ENCODE results near the gene CEACAM6.
A peak's percentile ranks its signal among the peaks of the same experiment; 100 is the strongest.

The CEACAM6 gene

GRCh38 chr19:41744850-41745249 lies 10.5 kb upstream of the CEACAM6 start:
- Histone ChIP-seq H3K4me1 (ENCODE audit: insufficient read depth, low read length) (no peaks in the 10 kb centered on the region), H2AFZ (ENCODE audit: low read depth, low read length) (no peak overlapping the region), H3K9me3 (ENCODE audit: insufficient read depth, low read length, severe bottlenecking) (no peaks in the 10 kb centered on the region), H3K9ac (ENCODE audit: low read depth, low read length) (no peak overlapping the region), H3K79me2 (ENCODE audit: insufficient read depth, low read length) (no peaks in the 10 kb centered on the region), H4K20me1 (ENCODE audit: insufficient read depth, low read length) (no peaks in the 10 kb centered on the region), H3K27me3 (ENCODE audit: insufficient read depth, low read length, poor library complexity) (peaks cover 11% of the 10 kb centered on the region), H3K4me2 (ENCODE audit: insufficient read depth, low read length) (no peak overlapping the region), H3K27ac (ENCODE audit: low read length) (no peak overlapping the region), H3K4me3 (ENCODE audit: low read depth in 1 of 2, low read length in 2 of 2) (no peak overlapping the region), H3K36me3 (ENCODE audit: insufficient read depth, low read length) (no peaks in the 10 kb centered on the region)
- no peak for DNase-seq
- ATAC-seq (ENCODE audit: insufficient read depth, low read depth), result no peak
- TF ChIP-seq EZH2 (IDR thresholded peaks at IDR 0.05; ENCODE audit: borderline replicate concordance, low read depth, low read length, severe bottlenecking) (no peak), CTCF (IDR thresholded peaks at IDR 0.05; ENCODE audit: borderline replicate concordance, extremely low read depth, low read length, poor library complexity, severe bottlenecking) (no peak)

DNA sequence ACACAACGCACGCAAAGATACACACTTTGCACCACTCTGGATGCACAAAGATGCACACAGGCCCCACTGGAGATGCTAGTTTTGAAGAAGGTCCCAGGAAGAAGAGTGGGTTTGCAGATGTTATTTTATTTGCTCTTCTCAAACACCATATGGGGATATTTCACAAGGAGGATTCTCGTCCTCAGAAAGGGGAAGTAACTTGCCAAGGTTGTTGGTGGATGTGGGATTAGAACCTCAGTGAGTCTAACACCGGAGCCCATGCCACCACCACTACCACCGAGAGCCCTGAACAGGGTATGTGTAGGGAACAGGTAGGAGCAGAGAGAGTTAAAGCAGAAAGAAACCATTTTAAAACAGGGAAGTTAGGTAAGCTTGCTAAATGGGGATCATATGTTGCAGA lies 9.6 kb upstream of the CEACAM6 start:
- no peaks in the 10 kb centered on the region for H4K20me1 ChIP-seq (ENCODE audit: insufficient read depth, low read length)
- no peak overlapping the region for H3K9ac ChIP-seq (ENCODE audit: low read depth, low read length)
- ATAC-seq (ENCODE audit: insufficient read depth, low read depth), result no peak

GRCh38 chr19:41746593-41747227 lies 8.6 kb upstream of the CEACAM6 start:
- Histone ChIP-seq H3K27ac (ENCODE audit: low read length) (no peak overlapping the region), H3K79me2 (ENCODE audit: insufficient read depth, low read length) (no peaks in the 10 kb centered on the region), H3K9me3 (ENCODE audit: insufficient read depth, low read length, severe bottlenecking) (no peaks in the 10 kb centered on the region), H3K36me3 (ENCODE audit: insufficient read depth, low read length) (no peaks in the 10 kb centered on the region), H3K27me3 (ENCODE audit: insufficient read depth, low read length, poor library complexity) (peaks cover 14% of the 10 kb centered on the region), H3K4me3 (ENCODE audit: low read depth in 1 of 2, low read length in 2 of 2) (no peak overlapping the region), H3K4me1 (ENCODE audit: insufficient read depth, low read length) (no peaks in the 10 kb centered on the region), H4K20me1 (ENCODE audit: insufficient read depth, low read length) (no peaks in the 10 kb centered on the region), H3K4me2 (ENCODE audit: insufficient read depth, low read length) (no peak overlapping the region), H3K9ac (ENCODE audit: low read depth, low read length) (no peak overlapping the region), H2AFZ (ENCODE audit: low read depth, low read length) (0 out of 2 replicates have a peak overlapping the region, but pooled peaks have one; percentile 5)
- TF ChIP-seq EZH2 (IDR thresholded peaks at IDR 0.05; ENCODE audit: borderline replicate concordance, low read depth, low read length, severe bottlenecking) (peak; percentile 45), CTCF (IDR thresholded peaks at IDR 0.05; ENCODE audit: borderline replicate concordance, extremely low read depth, low read length, poor library complexity, severe bottlenecking) (peak; percentile 64)
- DNase-seq (peak; percentile 43), ATAC-seq (ENCODE audit: insufficient read depth, low read depth) (peak; percentile 78)

More for the DNA sequence above, 9.6 kb upstream of the CEACAM6 start:
- Histone ChIP-seq H3K4me1 (ENCODE audit: insufficient read depth, low read length) (no peaks in the 10 kb centered on the region), H3K9me3 (ENCODE audit: insufficient read depth, low read length, severe bottlenecking) (no peaks in the 10 kb centered on the region), H3K27ac (ENCODE audit: low read length) (no peak overlapping the region), H3K4me2 (ENCODE audit: insufficient read depth, low read length) (no peak overlapping the region), H3K36me3 (ENCODE audit: insufficient read depth, low read length) (no peaks in the 10 kb centered on the region), H3K79me2 (ENCODE audit: insufficient read depth, low read length) (no peaks in the 10 kb centered on the region), H2AFZ (ENCODE audit: low read depth, low read length) (no peak overlapping the region), H3K4me3 (ENCODE audit: low read depth in 1 of 2, low read length in 2 of 2) (no peak overlapping the region), H3K27me3 (ENCODE audit: insufficient read depth, low read length, poor library complexity) (peaks cover 11% of the 10 kb centered on the region)
- DNase-seq, result no peak
- TF ChIP-seq EZH2 (IDR thresholded peaks at IDR 0.05; ENCODE audit: borderline replicate concordance, low read depth, low read length, severe bottlenecking) (no peak), CTCF (IDR thresholded peaks at IDR 0.05; ENCODE audit: borderline replicate concordance, extremely low read depth, low read length, poor library complexity, severe bottlenecking) (no peak)

All from DND-41 (cell line).